Adipocyte (in vitro differentiated cells): ENCODE results near the gene ITLN2.

Experiments used
- DNase-seq: peaks from one replicate; pipeline ENCODE4 v3.0.0-alpha.2; 2015; ENCODE audit warnings: low read depth
- H3K27me3 ChIP-seq: replicated peaks from 2 replicates; pipeline ENCODE4 v1.7.0; 2013; ENCODE audit warnings: mild to moderate bottlenecking, low read length, moderate library complexity; ENCODE audit not compliant: control insufficient read depth, insufficient read depth
- H3K36me3 ChIP-seq: 2 replicates; pipeline ENCODE4 v1.7.0; 2013; ENCODE audit warnings: low read length, mild to moderate bottlenecking, moderate library complexity; ENCODE audit not compliant: control insufficient read depth, insufficient read depth, severe bottlenecking
- H3K4me1 ChIP-seq: 2 replicates; pipeline ENCODE4 v1.7.0; 2013; ENCODE audit warnings: mild to moderate bottlenecking, low read length, moderate library complexity; ENCODE audit not compliant: control insufficient read depth, insufficient read depth
- H3K4me3 ChIP-seq: 2 replicates; pipeline ENCODE4 v1.7.0; 2013; ENCODE audit warnings: mild to moderate bottlenecking, low read length, moderate library complexity
- H3K9ac ChIP-seq: 2 replicates; pipeline ENCODE4 v1.7.0; 2013; ENCODE audit warnings: mild to moderate bottlenecking, low read length, moderate library complexity
- H3K9me3 ChIP-seq: 2 replicates; pipeline ENCODE4 v1.7.0; 2013; ENCODE audit warnings: mild to moderate bottlenecking, low read length, moderate library complexity; ENCODE audit not compliant: control insufficient read depth

The ITLN2 gene

DNA sequence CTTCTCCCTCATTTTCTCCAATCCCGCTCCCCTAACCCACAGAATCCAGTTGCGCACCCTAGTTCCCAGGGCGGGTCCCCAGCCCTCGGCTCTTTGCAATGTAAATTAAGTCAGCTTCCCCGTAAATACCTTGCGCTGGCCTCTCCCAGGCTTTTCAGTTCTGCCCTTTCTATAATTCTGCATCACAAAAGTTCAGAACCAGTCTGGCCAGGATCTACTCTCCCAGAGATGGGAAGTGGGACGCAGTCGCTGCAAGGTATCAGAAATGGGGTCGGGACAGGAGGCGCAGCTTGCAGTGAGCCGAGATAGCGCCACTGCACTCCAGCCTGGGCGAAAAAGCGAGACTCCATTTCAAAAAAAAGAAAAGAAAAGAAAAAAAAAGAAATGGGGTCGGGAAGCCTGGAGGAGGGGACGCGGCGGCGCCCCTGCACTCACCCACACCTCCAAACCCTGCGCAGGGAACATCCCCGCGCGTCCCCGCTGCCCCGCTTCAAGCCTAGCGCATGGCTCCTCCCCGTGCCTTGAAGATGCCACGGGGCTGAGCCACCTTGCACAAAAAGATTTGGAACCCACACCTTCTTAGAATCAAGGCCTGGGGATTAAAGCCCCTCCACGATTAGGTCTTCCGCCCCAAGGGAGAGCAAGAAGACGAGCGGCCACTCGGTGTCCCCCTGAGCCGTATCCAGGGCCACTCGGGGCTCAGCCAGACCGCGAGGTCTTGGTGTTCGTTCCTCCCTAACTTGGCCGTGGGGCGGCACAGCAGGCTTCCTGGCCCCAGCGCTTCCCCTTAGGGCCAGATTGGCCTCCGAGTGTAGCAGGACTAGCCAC, 27.2 kb upstream of the ITLN2 start:
- DNase-seq = no peak
- H3K4me3 ChIP-seq = no peak overlapping the region

DNA sequence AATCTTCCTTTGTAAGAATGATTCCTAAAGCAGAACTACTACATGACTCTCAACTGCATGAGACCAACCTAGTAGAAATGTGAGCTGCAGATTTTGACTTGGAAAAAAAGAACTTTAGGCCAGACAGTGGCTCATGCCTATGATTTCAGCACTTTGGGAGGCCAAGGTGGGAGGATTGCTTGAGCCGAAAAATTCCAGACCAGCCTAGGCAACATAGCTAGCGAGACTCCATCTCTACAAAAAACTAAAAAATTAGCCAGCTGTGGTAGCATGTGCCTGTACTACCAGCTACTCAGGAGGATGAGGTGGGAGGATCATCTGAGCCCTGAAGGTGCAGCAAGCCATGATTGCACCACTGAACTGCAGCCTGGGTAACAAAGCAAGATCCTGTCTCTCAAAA, 24.7 kb upstream of the ITLN2 start:
- Histone ChIP-seq H3K4me1 (no peaks in the 10 kb centered on the region), H3K9me3 (no peaks in the 10 kb centered on the region), H3K27me3 (peaks cover 19% of the 10 kb centered on the region), H3K9ac (no peak overlapping the region), H3K36me3 (no peaks in the 10 kb centered on the region), H3K4me3 (no peak overlapping the region)
- no peak for DNase-seq

More for the DNA sequence above, 27.2 kb upstream of the ITLN2 start:
- no peaks in the 10 kb centered on the region for H3K36me3 ChIP-seq
- no peaks in the 10 kb centered on the region for H3K9me3 ChIP-seq
- no peak overlapping the region for H3K9ac ChIP-seq
- no peaks in the 10 kb centered on the region for H3K4me1 ChIP-seq
- peaks cover 19% of the 10 kb centered on the region for H3K27me3 ChIP-seq

DNA sequence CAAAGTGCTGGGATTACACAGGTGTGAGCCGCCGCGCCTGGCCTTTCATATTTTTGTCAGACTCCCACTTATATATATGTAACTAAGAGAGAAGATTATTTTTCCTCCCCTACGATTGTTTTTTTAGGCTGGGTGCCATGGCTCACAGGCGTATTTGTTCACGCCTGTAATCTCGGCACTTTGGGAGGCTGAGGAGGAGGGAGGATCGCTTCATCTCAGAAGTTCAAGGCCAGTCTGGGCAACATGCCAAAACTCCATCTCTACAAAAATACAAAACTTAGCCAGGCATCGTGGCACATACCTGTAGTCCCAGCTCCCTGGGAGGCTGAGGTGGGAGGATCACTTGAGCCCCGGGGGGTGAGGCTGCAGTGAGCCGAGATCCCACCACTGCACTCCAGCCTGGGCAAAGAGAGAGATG, 23.9 kb upstream of the ITLN2 start:
- Histone ChIP-seq H3K4me1 (no peaks in the 10 kb centered on the region), H3K9me3 (no peaks in the 10 kb centered on the region)
- no peak for DNase-seq

DNA sequence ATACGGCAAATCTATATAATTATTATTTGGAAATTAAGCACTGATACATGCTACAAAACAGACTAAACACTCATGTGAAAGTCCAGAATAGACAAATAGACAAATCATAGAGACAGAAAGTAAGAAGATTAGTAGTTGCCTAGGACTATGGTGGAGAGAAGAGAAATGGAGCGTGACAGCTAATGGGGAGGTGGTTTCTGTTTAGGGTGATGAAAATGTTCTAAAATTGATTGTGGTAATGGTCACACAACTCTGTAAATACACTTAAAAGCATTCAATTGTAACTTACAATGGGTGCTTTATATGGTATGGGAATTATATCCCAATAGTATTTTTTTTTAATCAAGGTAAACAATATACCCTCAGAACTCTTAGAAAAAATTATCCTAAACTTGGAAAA, 20.4 kb upstream of the ITLN2 start:
- no peak for DNase-seq
- peaks cover 9% of the 10 kb centered on the region for H3K27me3 ChIP-seq
- H3K36me3 ChIP-seq = no peaks in the 10 kb centered on the region
- no peak overlapping the region for H3K9ac ChIP-seq
- no peaks in the 10 kb centered on the region for H3K4me1 ChIP-seq
- H3K4me3 ChIP-seq = no peak overlapping the region
- no peaks in the 10 kb centered on the region for H3K9me3 ChIP-seq

More for the DNA sequence above, 23.9 kb upstream of the ITLN2 start:
- peaks cover 22% of the 10 kb centered on the region for H3K27me3 ChIP-seq
- no peak overlapping the region for H3K9ac ChIP-seq
- H3K4me3 ChIP-seq = no peak overlapping the region
- no peaks in the 10 kb centered on the region for H3K36me3 ChIP-seq

DNA sequence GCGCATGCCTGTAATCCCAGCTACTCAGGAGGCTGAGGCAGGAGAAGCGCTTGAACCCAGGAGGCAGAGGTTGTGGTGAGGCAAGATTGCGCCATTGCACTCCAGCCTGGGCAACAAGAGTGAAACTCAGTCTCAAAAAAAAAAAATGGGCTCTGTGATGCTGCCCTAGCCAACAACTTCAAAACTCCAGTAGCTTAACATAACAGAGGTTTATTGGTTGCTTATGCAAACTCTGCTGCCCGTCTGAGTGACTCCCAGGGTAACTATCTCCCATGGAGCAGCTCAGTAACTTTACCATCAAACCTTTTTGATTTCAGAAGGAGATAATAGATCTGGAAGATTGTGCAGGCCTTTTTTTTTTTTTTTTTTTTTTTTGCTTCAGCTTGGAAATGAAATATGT, 18.9 kb upstream of the ITLN2 start:
- Histone ChIP-seq H3K4me3 (no peak overlapping the region), H3K9ac (no peak overlapping the region), H3K27me3 (peaks cover 9% of the 10 kb centered on the region), H3K4me1 (no peaks in the 10 kb centered on the region), H3K9me3 (no peaks in the 10 kb centered on the region), H3K36me3 (no peaks in the 10 kb centered on the region)
- DNase-seq = no peak

DNA sequence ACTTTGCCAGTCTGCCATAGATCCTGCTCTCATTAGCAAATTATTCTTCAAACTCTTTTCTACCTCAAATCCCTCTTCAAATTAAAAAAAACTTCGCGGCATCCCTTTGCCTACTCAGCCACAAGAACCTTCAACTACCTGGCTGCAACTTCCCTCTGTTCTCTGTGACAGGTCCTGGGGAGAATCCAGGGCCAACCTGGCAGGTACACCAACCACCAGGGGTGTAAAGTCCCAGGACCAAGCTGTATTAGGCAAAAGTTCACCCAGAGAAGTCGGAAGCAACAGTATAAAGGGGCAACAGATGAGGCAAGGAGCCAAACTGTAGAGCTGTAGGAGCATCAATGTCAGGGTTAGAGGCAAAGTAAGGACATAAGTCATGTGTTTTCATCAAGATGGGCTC, 18.3 kb upstream of the ITLN2 start:
- Histone ChIP-seq H3K4me3 (no peak overlapping the region), H3K36me3 (no peaks in the 10 kb centered on the region), H3K9me3 (no peaks in the 10 kb centered on the region), H3K27me3 (peaks cover 9% of the 10 kb centered on the region), H3K9ac (no peak overlapping the region), H3K4me1 (no peaks in the 10 kb centered on the region)
- DNase-seq = no peak

DNA sequence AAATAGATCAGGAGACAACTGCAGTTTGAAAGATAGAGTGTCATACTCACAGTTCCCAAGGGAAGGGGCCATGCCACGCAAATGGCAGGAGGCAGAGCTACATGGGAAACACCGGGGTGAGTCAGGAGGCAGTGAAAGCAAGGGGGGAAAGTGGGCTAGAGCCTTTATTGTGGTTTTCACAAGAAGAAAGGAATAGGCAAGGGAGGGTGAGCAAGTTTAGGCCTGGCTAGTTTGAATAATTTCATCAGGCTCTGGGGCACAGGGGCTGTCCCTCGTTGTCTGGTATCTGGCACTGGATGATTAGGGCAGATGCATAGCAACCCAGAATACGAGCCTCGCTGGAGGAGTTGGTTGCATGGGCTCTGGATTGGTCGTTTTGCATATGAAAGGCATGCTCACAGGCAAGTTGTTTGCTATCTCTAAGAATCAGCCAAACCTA, 17.0 kb upstream of the ITLN2 start:
- DNase-seq = no peak
- Histone ChIP-seq H3K4me1 (no peaks in the 10 kb centered on the region), H3K36me3 (no peaks in the 10 kb centered on the region), H3K9me3 (no peaks in the 10 kb centered on the region), H3K9ac (no peak overlapping the region), H3K27me3 (peaks cover 9% of the 10 kb centered on the region), H3K4me3 (no peak overlapping the region)

DNA sequence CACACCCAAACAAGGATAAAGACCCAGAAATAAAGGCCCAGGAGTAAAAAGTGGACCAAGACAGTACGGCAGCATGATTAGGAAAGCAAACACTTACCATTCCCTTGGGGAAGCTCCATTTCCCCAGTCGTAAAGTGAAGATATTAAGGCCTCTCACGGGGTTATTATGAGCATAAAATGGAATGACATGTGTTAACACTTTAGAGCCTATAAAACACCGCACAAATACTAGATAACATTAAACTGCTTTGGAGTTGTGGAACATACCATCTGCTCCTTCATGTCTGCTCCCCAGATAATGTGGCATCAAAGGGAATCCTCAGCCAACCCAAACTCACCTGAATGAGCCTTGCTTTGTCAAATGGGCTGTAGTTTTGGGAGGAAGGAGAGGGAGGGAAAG, 8.9 kb upstream of the ITLN2 start:
- Histone ChIP-seq H3K27me3 (peaks cover 7% of the 10 kb centered on the region), H3K4me3 (no peak overlapping the region), H3K9me3 (no peaks in the 10 kb centered on the region), H3K9ac (no peak overlapping the region), H3K36me3 (no peaks in the 10 kb centered on the region), H3K4me1 (no peaks in the 10 kb centered on the region)
- no peak for DNase-seq

DNA sequence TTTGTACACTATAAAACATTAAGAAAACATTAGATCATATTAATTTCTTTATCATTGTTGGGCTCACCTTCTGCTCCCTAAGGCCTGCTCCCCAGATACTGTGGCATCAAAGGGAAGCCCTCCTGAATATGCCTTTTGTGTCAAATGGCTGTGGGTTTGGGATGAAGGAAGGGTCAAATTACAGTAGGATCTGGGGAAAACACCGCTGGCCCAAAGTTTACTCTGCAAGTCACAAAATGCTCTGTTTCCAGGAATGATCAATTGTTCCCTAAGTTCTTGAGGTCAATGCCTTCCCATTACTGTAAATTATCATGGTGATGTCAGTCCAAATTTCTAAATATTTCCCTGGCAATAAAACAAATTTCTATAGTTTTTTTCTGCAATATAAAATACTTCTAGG, 6.8 kb upstream of the ITLN2 start:
- no peaks in the 10 kb centered on the region for H3K4me1 ChIP-seq
- no peaks in the 10 kb centered on the region for H3K36me3 ChIP-seq
- no peak for DNase-seq
- H3K27me3 ChIP-seq = peaks cover 13% of the 10 kb centered on the region
- no peak overlapping the region for H3K4me3 ChIP-seq
- H3K9ac ChIP-seq = no peak overlapping the region
- H3K9me3 ChIP-seq = no peaks in the 10 kb centered on the region

DNA sequence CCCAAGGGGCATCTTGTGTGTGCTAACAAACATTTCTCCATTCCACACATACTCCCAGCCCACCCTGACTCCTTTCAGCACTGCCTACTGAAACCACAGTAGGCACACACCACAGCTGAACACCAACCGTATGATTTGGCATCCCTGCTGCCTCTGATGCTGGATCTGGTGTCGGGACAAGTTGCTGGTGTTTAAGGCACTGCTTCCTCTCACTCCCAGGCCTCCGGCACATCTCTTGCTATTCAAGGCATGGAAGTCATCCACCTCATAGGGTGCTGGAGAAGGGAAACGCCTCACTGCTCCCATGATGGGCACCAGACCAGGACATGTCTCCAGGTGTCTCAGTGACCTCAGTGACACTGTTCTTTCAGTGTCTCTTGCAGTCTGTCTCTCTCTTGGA, 2.4 kb upstream of the ITLN2 start:
- H3K9me3 ChIP-seq = no peaks in the 10 kb centered on the region
- H3K36me3 ChIP-seq = no peaks in the 10 kb centered on the region
- no peak for DNase-seq
- no peak overlapping the region for H3K9ac ChIP-seq
- H3K4me1 ChIP-seq = peaks cover 6% of the 10 kb centered on the region
- H3K27me3 ChIP-seq = peaks cover 29% of the 10 kb centered on the region
- H3K4me3 ChIP-seq = no peak overlapping the region

DNA sequence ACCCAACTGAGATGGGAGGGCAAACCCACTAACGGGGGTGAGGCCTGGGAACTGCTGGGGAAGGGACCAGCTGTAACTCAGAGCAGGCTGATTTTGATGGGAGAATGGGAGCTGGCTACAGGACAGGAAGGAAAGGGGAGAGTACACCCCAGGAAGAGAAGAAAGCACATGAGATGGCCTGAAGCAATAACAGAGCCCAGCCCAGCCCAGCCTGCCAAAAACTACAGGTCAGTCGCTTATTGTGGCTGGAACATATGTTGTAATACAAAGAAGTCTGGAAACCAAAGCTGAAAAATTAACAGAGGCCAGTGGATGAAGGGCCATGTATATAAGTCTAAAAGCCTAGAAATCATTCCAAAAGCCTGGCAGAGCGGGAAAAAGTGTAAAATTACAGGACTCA, 1.6 kb downstream of the ITLN2 start:
- Histone ChIP-seq H3K4me1 (peaks cover 6% of the 10 kb centered on the region), H3K9me3 (no peaks in the 10 kb centered on the region), H3K36me3 (no peaks in the 10 kb centered on the region), H3K27me3 (peaks cover 22% of the 10 kb centered on the region), H3K4me3 (no peak overlapping the region), H3K9ac (no peak overlapping the region)
- DNase-seq = peak; percentile 76

DNA sequence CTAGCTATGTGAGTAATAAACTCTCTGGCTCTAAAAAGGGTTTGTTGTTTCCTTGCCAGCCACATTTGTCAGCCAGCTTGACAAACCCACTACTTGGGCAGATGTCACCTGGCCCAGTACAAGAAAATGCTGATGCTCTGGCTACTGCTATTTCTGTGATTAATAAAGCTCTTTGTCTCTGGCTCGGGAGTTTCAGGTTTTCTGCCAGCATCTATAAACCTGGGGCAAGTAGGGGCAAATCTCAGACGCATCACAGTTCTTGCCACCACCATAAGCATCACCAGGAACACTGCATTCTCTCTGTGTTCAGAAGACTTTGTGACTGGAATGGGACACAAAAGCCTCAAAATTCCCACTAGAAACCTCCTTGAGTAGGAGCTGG, 2.5 kb downstream of the ITLN2 start:
- no peak overlapping the region for H3K4me3 ChIP-seq
- H3K36me3 ChIP-seq = no peaks in the 10 kb centered on the region
- DNase-seq = no peak
- no peak overlapping the region for H3K9ac ChIP-seq
- peaks cover 21% of the 10 kb centered on the region for H3K27me3 ChIP-seq
- peaks cover 6% of the 10 kb centered on the region for H3K4me1 ChIP-seq
- H3K9me3 ChIP-seq = no peaks in the 10 kb centered on the region
